ENCODE data around the gene CNN1. TPM values are rescaled to one million over a fixed set of nuclear protein-coding genes. Genes with fewer than 3 reads are reported as not detected.

CNN1 gene
- total and polyA plus RNA-seq, 4 donors = 16.5 to 34.9 (median 22.5) TPM

DNA sequence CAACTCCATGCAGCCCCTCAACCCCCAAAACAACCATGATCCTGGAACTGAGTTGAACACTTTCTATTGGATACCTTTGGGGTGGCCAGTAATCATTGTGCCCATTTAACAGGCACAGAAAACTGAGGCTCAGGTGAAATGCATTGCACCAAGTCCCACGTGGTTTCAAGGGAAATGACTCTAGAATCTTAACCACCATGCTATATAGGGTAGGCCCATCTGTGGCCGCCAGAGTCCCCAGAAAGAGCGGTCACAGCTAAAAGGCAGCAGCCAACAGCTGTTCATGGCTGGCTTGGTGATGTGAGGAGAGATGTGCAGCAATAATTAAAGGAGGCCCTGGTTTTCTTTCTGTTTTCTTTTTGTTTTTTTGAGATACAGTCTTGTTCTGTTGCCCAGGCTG lies 2.6 kb downstream of the CNN1 start:
- WGBS, 2 donors = 66 to 72% methylated on average over 3 of the region's 3 CpGs

DNA sequence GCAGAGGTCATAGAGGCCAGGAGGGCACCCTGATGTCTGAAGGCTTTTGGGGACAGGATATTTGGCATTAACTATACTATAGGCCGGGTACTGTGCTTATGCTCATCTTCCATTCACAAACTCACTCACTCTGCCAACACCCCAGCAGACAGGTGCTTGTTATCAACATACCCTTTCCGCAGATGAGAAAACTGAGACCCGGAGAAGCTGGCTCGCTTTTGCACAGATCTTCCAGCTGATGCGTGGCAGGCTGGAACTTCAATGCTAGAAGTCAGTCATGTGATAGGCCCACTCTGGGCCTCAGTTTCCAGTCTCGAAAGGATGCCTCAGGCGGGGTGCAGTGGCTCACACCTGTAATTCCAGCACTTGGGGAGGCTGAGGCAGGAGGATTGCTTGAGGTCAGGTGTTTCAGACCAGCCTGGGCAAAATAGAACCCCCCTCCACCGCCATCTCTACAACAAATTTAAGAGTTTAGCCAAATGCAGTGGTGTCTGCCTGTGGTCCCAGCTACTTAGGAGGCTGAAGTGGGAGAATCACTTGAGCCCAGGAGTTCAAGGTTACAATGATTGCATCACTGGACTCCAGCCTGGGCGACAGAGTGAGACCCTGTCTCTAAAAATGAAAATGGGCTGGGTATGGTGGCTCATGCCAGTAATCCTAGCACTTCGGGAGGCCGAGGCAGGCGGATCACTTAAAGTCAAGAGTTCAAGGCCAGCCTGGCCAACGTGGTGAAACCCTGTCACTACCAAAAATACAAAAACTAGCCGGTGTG lies 9.5 kb downstream of the CNN1 start:
- TF ChIP-seq, protein P1, sequence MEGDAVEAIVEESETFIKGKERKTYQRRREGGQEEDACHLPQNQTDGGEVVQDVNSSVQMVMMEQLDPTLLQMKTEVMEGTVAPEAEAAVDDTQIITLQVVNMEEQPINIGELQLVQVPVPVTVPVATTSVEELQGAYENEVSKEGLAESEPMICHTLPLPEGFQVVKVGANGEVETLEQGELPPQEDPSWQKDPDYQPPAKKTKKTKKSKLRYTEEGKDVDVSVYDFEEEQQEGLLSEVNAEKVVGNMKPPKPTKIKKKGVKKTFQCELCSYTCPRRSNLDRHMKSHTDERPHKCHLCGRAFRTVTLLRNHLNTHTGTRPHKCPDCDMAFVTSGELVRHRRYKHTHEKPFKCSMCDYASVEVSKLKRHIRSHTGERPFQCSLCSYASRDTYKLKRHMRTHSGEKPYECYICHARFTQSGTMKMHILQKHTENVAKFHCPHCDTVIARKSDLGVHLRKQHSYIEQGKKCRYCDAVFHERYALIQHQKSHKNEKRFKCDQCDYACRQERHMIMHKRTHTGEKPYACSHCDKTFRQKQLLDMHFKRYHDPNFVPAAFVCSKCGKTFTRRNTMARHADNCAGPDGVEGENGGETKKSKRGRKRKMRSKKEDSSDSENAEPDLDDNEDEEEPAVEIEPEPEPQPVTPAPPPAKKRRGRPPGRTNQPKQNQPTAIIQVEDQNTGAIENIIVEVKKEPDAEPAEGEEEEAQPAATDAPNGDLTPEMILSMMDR (IDR thresholded peaks at IDR 0.05; ENCODE audit: control extremely low read depth, extremely low read depth) = no peak
- no peaks in the 10 kb centered on the region for H3K27me3 ChIP-seq (ENCODE audit: control insufficient read depth in 3 of 3, insufficient read depth in 3 of 3, low read length in 2 of 3)
- WGBS, 2 donors = 90 to 93% methylated on average over 14 of the region's 14 CpGs
- DNase-seq (no peak), ATAC-seq (ENCODE audit: insufficient read depth, low FRiP score) (no peak)
- no peaks in the 10 kb centered on the region for H3K4me1 ChIP-seq (ENCODE audit: control insufficient read depth in 5 of 5, insufficient read depth in 5 of 5, low read length in 5 of 5)
- H3K4me3 ChIP-seq = no peak overlapping the region
- H3K36me3 ChIP-seq (ENCODE audit: control insufficient read depth in 4 of 4, insufficient read depth in 4 of 4, low read length in 4 of 4) = peaks cover 0 to 14% (median 6%) of the 10 kb centered on the region in 4 donors
- H3K9me3 ChIP-seq (ENCODE audit: control insufficient read depth in 4 of 4, insufficient read depth in 3 of 4, low read length in 3 of 4) = no peaks in the 10 kb centered on the region
- H3K9ac ChIP-seq (ENCODE audit: insufficient read depth in 1 of 2, low read length in 2 of 2) = no peak overlapping the region
- no peak overlapping the region for H3K27ac ChIP-seq (ENCODE audit: low read depth in 1 of 2, low read length in 1 of 2)

More for the DNA sequence above, 2.6 kb downstream of the CNN1 start:
- Histone ChIP-seq H3K27me3 (ENCODE audit: control insufficient read depth in 3 of 3, insufficient read depth in 3 of 3, low read length in 2 of 3) (peaks cover 0 to 8% (median 6%) of the 10 kb centered on the region in 3 donors), H3K9ac (ENCODE audit: insufficient read depth in 1 of 2, low read length in 2 of 2) (no peak overlapping the region), H3K4me1 (ENCODE audit: control insufficient read depth in 5 of 5, insufficient read depth in 5 of 5, low read length in 5 of 5) (peaks cover 0 to 9% (median under 1%) of the 10 kb centered on the region in 5 donors), H3K36me3 (ENCODE audit: control insufficient read depth in 4 of 4, insufficient read depth in 4 of 4, low read length in 4 of 4) (no peaks in the 10 kb centered on the region), H3K9me3 (ENCODE audit: control insufficient read depth in 4 of 4, insufficient read depth in 3 of 4, low read length in 3 of 4) (no peaks in the 10 kb centered on the region), H3K27ac (ENCODE audit: low read depth in 1 of 2, low read length in 1 of 2) (no peak overlapping the region), H3K4me3 (no peak overlapping the region)
- ATAC-seq (ENCODE audit: insufficient read depth, low FRiP score) (no peak), DNase-seq (no peak)
- TF ChIP-seq, protein P1 (IDR thresholded peaks at IDR 0.05; ENCODE audit: control extremely low read depth, extremely low read depth) = no peak

DNA sequence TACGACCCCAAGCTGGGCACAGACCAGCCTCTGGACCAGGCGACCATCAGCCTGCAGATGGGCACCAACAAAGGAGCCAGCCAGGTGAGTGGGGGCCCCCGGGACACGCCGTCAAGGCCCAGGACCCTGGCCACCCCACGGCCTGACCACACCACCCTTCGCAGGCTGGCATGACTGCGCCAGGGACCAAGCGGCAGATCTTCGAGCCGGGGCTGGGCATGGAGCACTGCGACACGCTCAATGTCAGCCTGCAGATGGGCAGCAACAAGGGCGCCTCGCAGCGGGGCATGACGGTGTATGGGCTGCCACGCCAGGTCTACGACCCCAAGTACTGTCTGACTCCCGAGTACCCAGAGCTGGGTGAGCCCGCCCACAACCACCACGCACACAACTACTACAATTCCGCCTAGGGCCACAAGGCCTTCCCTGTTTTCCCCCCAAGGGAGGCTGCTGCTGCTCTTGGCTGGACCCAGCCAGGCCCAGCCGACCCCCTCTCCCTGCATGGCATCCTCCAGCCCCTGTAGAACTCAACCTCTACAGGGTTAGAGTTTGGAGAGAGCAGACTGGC lies 10.8 kb downstream of the CNN1 start:
- ATAC-seq (ENCODE audit: insufficient read depth, low FRiP score) (no peak), DNase-seq (no peak)
- Histone ChIP-seq H3K4me3 (no peak overlapping the region), H3K27me3 (ENCODE audit: control insufficient read depth in 3 of 3, insufficient read depth in 3 of 3, low read length in 2 of 3) (no peaks in the 10 kb centered on the region), H3K27ac (ENCODE audit: low read depth in 1 of 2, low read length in 1 of 2) (no peak overlapping the region), H3K9me3 (ENCODE audit: control insufficient read depth in 4 of 4, insufficient read depth in 3 of 4, low read length in 3 of 4) (no peaks in the 10 kb centered on the region), H3K9ac (ENCODE audit: insufficient read depth in 1 of 2, low read length in 2 of 2) (no peak overlapping the region), H3K36me3 (ENCODE audit: control insufficient read depth in 4 of 4, insufficient read depth in 4 of 4, low read length in 4 of 4) (peaks cover 0 to 28% (median 10%) of the 10 kb centered on the region in 4 donors), H3K4me1 (ENCODE audit: control insufficient read depth in 5 of 5, insufficient read depth in 5 of 5, low read length in 5 of 5) (no peaks in the 10 kb centered on the region)
- 92 to 94% methylated on average over 24 of the region's 24 CpGs for WGBS, 2 donors
- TF ChIP-seq, protein P1 (IDR thresholded peaks at IDR 0.05; ENCODE audit: control extremely low read depth, extremely low read depth) = no peak

Measured in lung (tissue), 12 donors.